Measurements from ENCODE around the gene CDKL2.

DNA sequence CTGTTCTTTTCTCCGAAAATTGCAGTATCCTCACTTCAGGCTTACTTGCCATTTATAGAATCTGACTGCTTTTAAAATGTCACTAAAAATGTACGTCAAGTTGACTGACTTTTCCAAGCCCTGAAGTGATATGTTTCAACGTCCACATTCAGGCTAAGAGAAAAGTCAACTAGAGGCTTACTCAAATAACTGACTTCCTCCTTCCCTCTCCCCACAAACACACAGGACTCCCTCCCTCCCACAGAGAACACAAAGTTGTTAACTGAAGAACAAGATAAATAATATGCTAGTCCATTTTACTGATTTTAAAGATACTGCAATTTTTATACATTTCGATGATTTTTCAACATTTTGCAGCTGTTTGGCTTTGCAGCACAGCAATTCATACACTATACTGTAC is 13.8 kb upstream of the CDKL2 start:
- TF ChIP-seq, protein P1, sequence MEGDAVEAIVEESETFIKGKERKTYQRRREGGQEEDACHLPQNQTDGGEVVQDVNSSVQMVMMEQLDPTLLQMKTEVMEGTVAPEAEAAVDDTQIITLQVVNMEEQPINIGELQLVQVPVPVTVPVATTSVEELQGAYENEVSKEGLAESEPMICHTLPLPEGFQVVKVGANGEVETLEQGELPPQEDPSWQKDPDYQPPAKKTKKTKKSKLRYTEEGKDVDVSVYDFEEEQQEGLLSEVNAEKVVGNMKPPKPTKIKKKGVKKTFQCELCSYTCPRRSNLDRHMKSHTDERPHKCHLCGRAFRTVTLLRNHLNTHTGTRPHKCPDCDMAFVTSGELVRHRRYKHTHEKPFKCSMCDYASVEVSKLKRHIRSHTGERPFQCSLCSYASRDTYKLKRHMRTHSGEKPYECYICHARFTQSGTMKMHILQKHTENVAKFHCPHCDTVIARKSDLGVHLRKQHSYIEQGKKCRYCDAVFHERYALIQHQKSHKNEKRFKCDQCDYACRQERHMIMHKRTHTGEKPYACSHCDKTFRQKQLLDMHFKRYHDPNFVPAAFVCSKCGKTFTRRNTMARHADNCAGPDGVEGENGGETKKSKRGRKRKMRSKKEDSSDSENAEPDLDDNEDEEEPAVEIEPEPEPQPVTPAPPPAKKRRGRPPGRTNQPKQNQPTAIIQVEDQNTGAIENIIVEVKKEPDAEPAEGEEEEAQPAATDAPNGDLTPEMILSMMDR (IDR thresholded peaks at IDR 0.05): no peak
- no peak for TF ChIP-seq EZH2 (IDR thresholded peaks at IDR 0.05; ENCODE audit: borderline replicate concordance, insufficient read depth, low read depth, low read length, poor library complexity, severe bottlenecking)

All from B cell (primary cell).